ENCODE data around the gene ACER3.
"Not testable (repeated sequence)": the region's sequence is repeated elsewhere in the genome, so short reads cannot be mapped to it uniquely, and the experiment has no call there.

The ACER3 gene

DNA sequence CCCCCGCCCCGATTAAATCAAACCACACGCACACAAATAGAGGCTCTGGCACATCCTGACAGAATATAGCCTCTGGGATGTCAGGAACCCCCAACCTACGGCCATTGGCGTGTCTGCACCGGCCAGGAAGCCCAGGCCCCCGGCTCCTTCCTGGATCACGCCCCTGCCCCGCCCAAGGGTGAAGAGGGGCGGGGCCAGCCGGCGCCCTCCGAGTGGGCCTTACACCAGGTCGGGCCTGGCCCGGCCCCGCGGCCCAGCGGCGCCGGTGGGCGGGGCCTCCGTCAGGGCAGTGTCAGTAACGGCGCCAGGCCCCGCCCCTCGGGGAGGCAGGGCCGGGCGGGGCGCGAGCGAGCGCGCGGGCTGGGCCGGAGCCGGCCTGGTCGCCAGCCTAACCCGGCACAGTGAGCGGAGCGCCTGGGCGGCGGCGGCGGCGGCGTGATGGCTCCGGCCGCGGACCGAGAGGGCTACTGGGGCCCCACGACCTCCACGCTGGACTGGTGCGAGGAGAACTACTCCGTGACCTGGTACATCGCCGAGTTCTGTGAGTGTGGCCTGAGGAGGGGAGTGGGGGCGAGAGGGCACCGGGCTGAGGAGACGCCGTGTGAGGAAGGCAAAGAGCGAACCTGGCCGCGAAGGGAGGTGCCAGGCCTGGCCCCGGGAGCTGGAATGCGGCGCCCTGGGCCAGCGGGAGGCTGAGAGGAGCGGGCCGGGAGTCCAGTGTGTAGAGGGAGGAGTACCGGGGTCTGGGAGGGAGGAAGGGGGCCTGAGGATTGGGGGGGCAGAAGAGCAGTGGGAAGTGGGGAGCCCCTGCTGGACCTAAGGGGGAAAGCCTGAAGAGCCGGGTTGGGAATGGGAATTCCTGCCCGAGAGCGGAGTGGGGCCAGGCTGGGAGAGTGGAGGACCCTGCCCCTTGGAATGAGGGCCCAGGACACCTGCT is at the start of gene ACER3:
Gene ACER3, plus strand, starts transcription at position 380 of the 937 bp plus-strand sequence. Its CDS starts 59 bp downstream, at position 439.
- peak; percentile 74 to 97 (median 91) for DNase-seq
- intact Hi-C loops (cut with DNase I) = no loop called here

DNA sequence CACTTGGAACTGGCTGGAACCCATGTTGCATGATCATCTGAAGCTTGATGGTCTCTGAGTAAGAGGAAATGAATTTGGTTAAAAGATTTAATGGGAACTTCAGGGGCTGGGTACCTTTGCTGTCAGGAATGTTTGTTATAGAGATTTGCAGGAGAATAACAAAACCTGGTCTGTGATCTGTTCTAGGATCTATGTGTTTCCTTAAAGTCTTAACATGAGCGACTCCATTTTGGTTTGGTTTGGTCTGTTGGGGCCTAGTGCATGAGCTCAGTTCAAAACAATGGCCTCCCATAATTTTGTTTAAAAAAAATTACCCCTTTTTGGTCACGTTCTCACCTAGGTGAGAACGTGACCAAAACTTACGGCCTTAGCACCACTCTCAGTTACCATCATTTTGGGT is 49.5 kb upstream of the ACER3 start:
- intact Hi-C loops (cut with DNase I) = no loop called here
- DNase-seq = peak in 1 of 42 donors; percentile 9

DNA sequence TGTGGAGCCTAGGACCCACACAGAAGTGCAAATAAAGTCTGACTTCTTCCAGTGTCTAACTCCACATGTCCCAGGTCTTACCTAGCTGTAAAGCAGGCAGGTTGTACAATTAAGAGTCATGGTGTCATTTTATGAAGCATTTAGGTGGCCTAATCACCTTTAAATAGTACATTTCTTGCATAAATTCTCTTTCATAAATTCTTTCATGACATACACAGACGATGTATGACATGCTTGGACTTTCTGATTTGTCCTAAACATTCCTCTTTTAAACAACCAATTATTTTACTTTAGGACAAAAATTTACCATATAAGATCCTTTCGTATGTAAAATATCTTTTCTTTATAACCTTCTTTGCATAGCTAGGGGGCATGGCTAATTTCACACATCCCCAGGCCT is 46.3 kb upstream of the ACER3 start:
- intact Hi-C loops (cut with DNase I) = no loop called here
- peak in 1 of 42 donors; percentile 8 for DNase-seq

DNA sequence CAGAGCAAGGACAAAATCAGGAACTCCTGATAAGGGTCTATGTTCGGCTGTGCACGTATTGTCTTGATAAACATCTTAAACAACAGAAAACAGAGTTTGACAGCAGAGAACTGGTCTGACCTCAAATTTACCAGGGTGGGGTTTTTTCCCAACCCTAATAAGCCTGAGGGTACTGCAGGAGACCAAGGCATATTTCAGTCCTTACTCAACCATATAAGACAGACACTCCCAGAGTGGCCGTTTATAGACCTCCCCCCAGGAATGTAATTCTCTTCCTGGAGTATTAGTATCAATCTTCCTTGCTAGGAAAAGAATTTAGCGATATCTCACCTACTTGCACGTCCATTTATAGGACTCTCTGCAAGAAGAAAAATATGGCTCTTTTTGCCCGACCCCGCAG is 45.0 kb upstream of the ACER3 start:
- intact Hi-C loops (cut with DNase I) = not testable (repeated sequence)
- DNase-seq = peak in 2 of 42 donors; percentile 3 to 19

DNA sequence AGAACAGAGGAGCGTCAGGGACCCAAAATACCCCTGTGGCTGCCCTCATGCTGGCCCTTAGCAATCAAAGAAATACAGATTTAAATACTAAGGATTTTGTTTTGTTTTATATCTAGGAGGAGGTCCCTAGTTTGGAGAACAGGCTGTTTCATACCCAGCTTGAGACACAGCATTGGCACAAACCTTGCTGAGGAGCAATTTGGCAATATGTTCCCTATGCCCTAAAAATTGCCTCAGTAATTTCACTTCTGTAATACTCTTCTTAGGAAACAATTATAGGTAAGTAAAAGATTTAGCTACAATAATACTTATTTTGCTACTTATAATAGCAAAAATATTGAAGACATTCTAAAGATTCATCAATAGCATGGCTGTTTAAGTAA is 40.5 kb upstream of the ACER3 start:
- DNase-seq = no peak
- intact Hi-C loops (cut with DNase I) = no loop called here

DNA sequence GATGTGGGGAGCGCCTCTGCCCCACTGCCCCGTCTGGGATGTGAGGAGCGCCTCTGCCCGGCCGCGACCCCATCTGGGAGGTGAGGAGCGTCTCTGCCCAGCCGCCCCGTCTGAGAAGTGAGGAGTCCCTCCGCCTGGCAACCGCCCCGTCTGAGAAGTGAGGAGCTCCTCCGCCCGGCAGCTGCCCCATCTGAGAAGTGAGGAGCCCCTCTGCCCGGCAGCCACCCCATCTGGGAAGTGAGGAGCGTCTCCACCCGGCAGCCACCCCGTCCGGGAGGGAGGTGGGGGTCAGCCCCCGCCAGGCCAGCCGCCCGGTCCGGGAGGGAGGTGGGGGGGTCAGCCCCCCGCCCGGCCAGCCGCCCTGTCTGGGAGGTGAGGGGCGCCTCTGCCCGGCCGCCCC is 39.3 kb upstream of the ACER3 start:
- peak in 1 of 42 donors; percentile 8 for DNase-seq

DNA sequence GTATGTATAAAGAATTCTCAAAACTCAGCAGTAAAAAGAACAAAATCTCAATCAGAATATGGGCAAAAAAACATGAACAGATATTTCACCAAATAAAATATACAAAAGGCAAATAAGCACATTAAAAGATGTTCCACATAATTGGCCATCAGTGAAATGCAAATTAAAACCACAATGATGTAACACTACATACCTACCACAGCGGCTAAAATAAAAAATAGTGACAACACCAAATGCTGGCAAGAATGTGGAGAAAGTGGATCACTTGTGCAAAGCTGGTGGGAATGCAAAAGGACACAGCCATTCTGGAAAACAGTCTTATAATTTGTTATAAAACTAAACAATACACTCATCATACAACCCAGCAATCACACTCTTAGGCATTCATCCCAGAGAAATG is 38.3 kb upstream of the ACER3 start:
- intact Hi-C loops (cut with DNase I) = no loop called here
- DNase-seq = peak in 2 of 42 donors; percentile 5 to 22

More for the DNA sequence above, 39.3 kb upstream of the ACER3 start:
- intact Hi-C loops (cut with DNase I) = not testable (repeated sequence)

DNA sequence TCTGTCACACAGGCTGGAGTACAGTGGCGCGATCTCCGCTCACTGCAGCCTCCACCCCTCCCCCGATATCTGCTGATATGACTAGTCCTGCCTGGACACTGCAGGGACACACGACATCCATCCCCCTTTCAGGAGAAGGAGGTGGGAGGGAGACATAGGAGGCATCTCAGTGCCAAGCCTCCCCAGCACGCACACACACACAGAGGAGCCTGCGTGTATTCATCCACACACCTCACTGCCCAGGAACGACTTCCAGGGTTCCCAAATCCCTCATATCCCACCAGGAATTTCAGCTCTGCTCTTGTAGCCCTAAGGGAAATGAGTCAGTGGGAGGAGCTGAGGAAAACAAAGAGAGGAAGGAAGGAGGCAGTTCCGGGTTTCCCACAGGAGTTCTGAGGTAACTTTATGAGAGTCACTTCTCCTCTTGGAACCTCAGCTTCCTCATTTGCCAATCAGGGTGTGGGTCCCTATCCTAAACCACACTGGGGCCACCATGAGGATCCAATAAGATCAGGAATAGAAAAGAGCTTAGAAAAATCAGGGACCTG is 37.2 kb upstream of the ACER3 start:
- peak in 2 of 42 donors; percentile 14 to 33 for DNase-seq
- intact Hi-C loops (cut with DNase I) = no loop called here

DNA sequence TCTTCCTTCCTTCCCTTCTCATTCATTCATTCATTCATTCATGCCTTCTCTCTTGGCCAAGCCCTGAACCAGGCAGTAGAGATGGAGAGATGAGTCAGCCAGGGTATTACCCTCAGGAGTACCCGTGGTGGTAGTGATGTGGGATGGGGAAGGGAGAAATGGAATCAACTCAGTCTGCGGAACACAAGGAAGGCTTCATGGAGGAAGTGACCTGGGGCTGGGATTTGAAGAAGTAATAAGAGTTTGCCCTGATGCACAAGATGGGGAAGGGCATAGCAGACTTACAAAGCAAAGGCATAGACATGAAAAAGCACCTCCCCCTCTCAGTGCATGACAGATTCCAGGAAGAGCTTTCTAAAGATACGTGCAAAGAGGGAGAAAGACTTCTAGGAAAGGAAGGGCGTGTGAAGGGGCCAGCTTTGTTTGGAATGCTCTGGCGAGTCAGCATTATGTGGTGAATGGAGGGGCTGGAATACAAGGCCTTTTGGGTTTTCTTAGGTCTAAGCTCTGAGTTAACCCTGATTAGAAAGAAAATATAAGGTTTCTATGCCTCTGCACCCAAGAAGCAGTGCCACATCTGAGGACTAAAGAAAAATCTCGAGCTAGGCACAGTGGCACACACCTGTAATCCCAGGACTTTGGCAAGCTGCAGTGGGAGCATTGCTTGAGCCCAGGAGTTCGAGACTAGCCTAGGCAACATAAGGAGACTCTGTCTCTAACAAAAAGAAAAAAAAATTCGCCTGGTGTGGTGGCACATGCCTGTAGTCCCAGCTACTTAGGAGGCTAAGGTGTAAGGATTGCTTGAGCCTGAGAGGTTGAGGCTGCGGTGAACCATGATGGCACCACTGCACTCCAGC is 36.4 kb upstream of the ACER3 start:
- DNase-seq = peak in 2 of 42 donors; percentile 8 to 30
- intact Hi-C loops (cut with DNase I) = no loop called here

DNA sequence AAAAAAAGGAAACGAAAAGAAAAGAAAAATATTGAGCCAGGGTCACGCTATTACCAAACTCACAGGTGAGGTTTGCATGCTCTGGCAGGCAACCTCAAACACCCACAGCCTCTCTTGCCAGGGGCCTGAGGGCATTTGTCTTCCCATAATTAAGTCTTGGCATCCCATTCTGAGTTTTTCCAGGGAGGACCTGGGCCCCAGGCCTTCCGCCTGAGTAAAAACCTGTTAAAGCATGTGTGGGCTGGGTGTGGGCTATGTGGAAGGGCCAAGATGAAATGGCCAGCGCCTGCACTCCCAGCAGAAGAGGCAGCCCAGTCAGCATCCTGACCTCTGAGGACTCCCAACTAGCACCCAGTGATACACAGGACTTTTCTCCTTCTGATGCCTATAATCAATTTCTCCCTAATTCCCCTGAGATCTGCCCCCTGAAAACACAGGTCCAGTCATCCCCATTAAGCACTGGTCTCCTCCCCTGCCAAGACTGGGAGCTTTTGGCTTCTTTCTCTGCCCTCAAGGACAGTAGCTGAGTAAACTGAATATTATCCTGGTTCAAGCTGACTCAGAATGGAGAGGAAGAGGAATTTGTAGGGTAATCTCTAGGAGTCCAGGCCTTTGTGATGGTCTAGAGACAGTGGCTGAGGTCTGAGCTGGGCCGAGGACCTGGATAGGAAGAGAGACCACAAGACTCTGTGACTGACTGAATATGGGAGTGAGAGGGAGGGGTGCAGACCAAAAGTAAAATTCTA is 35.6 kb upstream of the ACER3 start:
- DNase-seq = peak in 1 of 42 donors; percentile 21
- intact Hi-C loops (cut with DNase I) = no loop called here

DNA sequence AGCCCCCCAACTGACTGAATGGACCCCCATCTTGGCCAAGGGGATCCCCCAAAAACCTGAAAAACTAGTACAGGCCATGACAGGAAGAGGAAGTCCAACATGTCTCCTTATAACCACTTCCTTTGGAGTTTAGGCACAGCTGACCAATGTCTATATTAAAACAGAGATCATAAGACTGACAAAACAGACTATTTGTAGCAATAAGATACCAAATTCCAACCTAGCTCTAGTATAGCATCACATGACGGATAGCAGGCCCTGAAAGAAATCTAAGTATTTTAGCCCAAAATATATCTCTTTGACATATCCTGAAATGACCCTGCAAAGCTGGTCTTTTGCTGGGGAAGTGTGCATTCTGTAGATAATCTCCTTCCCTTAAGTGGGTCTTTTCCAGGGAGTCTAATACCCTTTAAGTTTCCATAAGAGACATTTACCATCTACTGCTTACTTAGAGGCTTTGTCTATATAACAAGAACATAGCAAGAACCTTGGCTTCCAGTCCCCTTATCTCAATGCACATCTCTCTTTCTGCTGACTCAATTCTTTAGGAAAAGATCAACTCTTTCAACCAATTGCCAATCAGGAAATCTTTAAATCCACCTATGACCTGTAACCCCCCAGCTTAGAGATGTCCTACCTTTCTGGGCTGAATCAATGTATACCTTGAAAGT is 34.9 kb upstream of the ACER3 start:
- intact Hi-C loops (cut with DNase I) = no loop called here
- peak in 1 of 42 donors; percentile 10 for DNase-seq

DNA sequence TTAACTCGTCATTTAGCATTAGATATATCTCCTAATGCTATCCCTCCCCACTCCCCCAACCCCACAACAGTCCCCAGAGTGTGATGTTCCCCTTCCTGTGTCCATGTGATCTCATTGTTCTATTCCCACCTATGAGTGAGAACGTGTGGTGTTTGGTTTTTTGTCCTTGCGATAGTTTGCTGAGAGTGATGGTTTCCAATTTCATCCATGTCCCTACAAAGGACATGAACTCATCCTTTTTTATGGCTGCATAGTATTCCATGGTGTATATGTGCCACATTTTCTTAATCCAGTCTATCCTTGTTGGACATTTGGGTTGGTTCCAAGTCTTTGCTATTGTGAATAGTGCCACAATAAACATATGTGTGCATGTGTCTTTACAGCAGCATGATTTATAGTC is 34.2 kb upstream of the ACER3 start:
- DNase-seq; intact Hi-C loops (cut with DNase I): not testable (repeated sequence)

DNA sequence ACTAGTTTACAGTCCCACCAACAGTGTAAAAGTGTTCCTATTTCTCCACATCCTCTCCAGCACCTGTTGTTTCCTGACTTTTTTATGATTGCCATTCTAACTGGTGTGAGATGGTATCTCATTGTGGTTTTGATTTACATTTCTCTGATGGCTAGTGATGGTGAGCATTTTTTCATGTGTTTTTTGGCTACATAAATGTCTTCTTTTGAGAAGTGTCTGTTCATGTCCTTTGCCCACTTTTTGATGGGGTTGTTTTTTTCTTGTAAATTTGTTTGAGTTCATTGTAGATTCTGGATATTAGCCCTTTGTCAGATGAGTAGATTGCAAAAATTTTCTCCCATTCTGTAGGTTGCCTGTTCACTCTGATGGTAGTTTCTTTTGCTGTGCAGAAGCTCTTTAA is 33.7 kb upstream of the ACER3 start:
- DNase-seq; intact Hi-C loops (cut with DNase I): not testable (repeated sequence)

DNA sequence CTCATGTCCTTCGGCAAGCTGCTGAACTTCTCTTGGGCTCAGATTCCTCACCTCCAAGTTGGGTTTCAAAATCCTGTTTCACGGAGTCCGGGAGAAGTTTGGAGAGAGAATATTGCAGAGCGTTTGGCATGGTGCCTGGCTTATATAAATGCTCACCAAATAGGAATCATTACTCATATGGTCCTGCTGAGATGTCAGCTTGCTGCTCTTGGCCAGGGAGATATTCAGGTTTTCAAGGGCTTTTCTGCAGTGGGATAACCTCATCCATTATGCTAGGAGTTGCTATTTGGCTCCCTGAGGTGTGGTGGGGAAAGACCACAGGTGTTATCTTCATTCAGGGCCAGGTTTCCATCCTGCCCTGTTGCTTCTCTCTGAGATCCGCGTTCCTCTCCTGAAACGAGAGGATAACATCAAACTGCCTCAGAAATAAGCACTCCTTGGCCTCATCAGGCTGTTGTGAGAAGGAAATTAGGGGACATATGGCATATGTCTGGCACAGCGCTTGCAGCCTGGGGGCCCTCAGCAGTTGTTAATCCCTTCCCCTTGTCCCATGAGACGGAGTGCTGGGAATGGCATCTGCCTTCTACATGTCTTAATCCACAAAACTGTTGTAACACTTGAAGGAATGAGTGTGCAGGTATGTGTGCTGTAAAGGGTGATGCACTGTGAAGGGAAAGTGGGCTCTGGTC is 29.9 kb upstream of the ACER3 start:
- intact Hi-C loops (cut with DNase I) = no loop called here
- DNase-seq = peak in 2 of 42 donors; percentile 27 to 30

DNA sequence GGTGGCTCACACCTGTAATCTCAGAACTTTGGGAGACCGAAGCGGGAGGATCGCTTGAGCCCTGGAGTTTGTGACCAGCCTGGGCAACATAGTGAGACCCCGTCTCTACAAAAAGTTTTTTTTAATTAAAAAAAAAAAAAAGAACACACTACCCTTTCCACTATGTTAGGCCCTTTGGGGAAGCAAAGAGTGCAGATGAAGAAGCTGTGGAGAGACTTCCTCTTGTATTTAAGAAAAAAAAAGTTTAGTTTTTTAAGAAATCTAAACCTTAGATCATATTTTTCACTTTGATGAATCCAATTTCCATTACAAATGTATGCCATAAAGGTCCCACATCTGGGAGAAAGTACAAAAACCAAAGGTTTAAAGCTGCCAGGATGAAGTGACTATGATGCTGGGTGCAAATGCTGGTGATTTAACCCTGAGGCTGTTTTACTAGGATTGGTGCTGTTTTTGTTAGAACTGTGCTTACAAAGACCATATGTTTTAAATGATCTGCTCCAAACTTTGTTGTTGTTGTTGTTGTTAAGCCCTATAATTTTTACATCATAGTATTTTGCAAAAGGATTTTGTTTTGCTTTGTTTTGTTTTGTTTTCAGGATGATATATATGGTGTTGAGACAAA is 28.9 kb upstream of the ACER3 start:
- intact Hi-C loops (cut with DNase I) = no loop called here
- DNase-seq = peak in 2 of 42 donors; percentile 22 to 29

DNA sequence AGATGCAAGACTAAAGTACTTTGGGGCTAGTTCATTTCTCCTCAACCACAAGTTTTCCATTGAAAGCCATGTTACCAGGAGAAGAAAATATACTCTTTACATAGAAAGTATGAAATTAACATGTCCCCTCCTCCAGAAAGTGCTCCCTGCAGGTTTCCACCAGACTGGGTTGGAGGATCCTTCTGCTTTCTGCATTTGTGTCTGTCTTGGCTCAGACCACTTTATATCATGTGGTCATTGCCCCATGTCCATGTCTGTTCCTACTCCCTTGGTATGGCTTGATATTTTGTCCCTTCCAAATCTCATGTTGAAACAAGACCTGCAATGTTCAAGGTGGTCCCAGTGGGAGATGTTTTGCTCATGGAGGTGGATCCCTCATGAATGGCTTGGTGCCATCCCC is 28.4 kb upstream of the ACER3 start:
- intact Hi-C loops (cut with DNase I) = no loop called here

DNA sequence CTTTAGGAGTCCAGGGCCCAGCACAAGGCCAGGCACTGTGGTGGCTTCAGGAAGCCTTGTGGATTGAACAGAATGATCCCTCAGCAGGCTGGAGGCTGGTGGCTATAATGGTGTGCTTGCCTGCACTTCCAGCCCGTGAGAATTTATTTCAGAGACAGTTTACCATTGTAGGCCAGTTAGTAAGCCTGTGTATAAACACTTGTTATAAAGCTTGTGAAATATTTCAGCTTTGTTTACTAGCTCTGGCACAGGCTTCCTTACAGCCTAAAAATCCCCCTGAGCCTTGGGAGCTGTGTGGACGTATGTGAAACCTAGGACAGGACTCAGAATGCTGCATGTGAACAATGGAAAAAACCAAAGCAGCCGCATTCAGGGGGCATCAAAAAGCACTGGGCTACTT is 26.6 kb upstream of the ACER3 start:
- DNase-seq = peak in 1 of 42 donors; percentile 38
- intact Hi-C loops (cut with DNase I) = no loop called here

More for the DNA sequence above, 28.4 kb upstream of the ACER3 start:
- DNase-seq = peak in 2 of 42 donors; percentile 20 to 35
